ELR (cell line): ENCODE measurements around the gene PRDM5.

Experiments used
- DNase-seq: peaks from one replicate; pipeline ENCODE4 v3.0.0-alpha.2; 2015; ENCODE audit warnings: low read depth

Gene PRDM5

GRCh38 chr4:120855307-120856001, 67.1 kb downstream of the PRDM5 start:
- no peak for DNase-seq

GRCh38 chr4:120853161-120853935, 69.2 kb downstream of the PRDM5 start:
- DNase-seq = no peak

GRCh38 chr4:120850018-120850599, 72.4 kb downstream of the PRDM5 start:
- peak; percentile 52 for DNase-seq

GRCh38 chr4:120847019-120847582, 75.4 kb downstream of the PRDM5 start:
- no peak for DNase-seq

- no peak for DNase-seq
Observed at GRCh38 chr4:120844528-120844921, 78.0 kb downstream of the PRDM5 start.

GRCh38 chr4:120843849-120844527, 78.5 kb downstream of the PRDM5 start:
- DNase-seq = no peak

- DNase-seq = no peak
Observed at GRCh38 chr4:120842031-120842430, 80.5 kb downstream of the PRDM5 start.

- DNase-seq = no peak
Observed at GRCh38 chr4:120841580-120841979, 80.9 kb downstream of the PRDM5 start.

GRCh38 chr4:120839974-120840751, 82.4 kb downstream of the PRDM5 start:
- no peak for DNase-seq

- no peak for DNase-seq
Observed at GRCh38 chr4:120839334-120839973, 83.1 kb downstream of the PRDM5 start.

GRCh38 chr4:120838784-120839183, 83.7 kb downstream of the PRDM5 start:
- DNase-seq = no peak

GRCh38 chr4:120837656-120838055, 84.9 kb downstream of the PRDM5 start:
- DNase-seq = no peak

- DNase-seq = no peak
Observed at GRCh38 chr4:120835342-120835741, 87.2 kb downstream of the PRDM5 start.

GRCh38 chr4:120830204-120830603, 92.3 kb downstream of the PRDM5 start:
- no peak for DNase-seq

GRCh38 chr4:120829113-120829831, 93.3 kb downstream of the PRDM5 start:
- no peak for DNase-seq

- DNase-seq = no peak
Observed at GRCh38 chr4:120826853-120827252, 95.7 kb downstream of the PRDM5 start.

GRCh38 chr4:120826449-120826848, 96.1 kb downstream of the PRDM5 start:
- DNase-seq = no peak

- DNase-seq = no peak
Observed at GRCh38 chr4:120824946-120825345, 97.6 kb downstream of the PRDM5 start.

- no peak for DNase-seq
Observed at GRCh38 chr4:120821977-120822376, 100.5 kb downstream of the PRDM5 start.

GRCh38 chr4:120821029-120821428, 101.5 kb downstream of the PRDM5 start:
- DNase-seq = no peak
